Stimulated activated CD8-positive, alpha-beta memory T cell treated with anti-CD3 and anti-CD28 coated beads, Interleukin-2, amount 100 ng/mL, for 1 hour (primary cell): ENCODE data around the gene ITGB4.
"Not testable (repeated sequence)": the region's sequence is repeated elsewhere in the genome, so short reads cannot be mapped to it uniquely, and the experiment has no call there.

ENCODE experiments used
- DNase-seq, 2 donors: peaks; one replicate each; pipeline ENCODE4 v3.0.0-alpha.2; 2020; ENCODE audit warnings: low read depth in 2 of 2

Gene ITGB4

DNA sequence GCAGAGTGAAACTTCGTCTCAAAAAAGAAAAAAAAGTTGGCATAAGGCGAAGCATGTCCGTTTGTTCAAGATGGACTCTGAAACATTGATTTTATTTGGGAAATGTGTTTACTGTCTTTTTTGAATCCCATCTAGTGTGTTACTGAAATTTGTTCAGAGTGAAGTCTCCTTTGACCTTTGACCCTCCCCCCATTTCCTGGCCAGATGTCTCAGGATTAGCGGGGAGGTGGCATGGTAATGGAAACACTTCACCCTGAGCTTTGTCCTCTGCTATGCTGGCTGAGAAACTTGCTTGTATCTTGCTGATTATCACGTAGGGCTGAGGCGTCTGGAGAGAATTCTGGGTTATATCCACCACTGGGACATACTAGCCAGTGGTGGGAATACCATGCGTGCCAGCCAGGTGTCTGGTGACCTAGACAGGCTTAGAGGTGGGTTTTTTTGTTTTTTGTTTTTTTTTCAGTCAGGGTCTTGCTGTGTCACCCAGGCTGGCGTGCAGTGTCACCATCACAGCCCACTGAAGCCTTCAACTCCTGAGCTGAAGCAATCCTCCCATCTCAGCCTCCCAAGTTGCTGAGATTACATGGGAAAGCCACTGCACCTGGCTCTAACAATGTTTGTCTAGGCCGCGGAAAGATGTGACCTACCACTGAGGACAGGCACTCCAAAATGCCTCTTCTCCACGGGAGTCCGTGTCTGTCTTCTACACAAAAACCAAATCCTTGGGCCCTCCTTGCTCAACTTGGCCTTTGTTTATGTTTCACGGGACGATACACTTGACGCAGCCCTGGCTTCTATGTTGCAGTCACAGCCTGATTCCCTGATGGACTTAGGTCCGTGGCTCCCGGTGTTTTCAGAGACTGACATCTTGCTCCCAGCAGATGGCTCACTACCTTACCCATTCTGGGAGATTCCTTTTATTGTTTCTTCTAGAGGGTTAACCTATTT, 50.3 kb downstream of the ITGB4 start:
- DNase-seq = no peak

DNA sequence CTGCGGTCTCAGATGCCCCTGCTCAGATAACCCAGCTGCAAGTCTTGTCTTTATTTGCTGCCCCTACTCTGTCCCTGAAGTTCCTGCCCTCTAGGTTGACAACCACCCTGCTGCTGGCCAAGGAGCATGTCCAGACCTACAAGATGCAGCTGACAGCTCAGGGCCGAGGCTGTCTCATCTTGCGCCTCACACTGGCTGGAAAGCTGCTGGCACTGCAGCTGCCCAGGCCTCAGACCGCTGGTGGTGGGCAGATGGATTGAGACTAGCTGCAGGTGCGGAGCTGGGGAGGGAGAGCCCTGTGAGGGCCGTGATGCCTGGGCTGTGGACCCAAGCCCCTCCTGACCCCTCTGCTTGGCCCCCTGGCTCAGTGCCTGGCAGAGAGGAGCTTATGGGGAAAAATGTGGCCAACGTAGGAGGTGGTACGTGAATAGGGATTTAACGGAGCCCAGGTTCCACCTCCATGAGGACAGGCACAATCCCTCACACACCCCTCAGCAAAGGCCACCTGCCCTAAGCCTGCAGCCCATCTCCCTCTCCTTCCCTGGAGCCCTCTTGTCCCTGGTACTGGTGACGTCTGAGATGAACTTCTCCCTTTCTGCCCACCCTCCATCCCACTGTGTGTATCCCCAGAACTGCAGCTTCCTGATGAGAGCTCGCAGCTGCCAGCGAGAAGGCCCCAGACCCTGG, 52.0 kb downstream of the ITGB4 start:
- DNase-seq = no peak

GRCh38 chr17:75773808-75774470, 52.7 kb downstream of the ITGB4 start:
- no peak for DNase-seq

DNA sequence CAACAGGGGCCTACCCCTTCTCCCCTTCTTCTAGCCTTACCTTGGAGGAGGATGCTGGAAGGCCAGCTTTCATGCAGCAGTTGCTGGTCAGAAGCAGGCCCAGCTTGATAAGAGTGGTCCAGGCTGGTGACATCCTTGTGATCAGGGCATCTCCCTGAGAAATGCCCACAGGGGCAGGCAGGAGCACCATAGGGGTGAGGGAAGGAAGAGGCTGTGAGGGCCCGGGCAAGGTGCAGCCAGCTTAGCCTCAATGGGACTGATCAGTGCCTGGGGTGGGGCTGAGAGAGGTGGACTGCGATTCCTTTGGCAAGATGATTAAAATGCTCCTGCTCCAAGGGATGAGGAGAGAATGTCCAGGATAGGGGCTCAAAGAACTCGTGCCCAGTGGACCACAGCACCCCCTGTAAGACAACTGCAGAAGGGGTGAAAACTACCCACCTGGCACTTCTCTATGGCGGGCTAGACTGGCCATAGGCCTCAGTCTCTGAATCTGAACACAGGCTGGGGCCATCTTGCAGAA, 53.3 kb downstream of the ITGB4 start:
- no peak for DNase-seq

DNA sequence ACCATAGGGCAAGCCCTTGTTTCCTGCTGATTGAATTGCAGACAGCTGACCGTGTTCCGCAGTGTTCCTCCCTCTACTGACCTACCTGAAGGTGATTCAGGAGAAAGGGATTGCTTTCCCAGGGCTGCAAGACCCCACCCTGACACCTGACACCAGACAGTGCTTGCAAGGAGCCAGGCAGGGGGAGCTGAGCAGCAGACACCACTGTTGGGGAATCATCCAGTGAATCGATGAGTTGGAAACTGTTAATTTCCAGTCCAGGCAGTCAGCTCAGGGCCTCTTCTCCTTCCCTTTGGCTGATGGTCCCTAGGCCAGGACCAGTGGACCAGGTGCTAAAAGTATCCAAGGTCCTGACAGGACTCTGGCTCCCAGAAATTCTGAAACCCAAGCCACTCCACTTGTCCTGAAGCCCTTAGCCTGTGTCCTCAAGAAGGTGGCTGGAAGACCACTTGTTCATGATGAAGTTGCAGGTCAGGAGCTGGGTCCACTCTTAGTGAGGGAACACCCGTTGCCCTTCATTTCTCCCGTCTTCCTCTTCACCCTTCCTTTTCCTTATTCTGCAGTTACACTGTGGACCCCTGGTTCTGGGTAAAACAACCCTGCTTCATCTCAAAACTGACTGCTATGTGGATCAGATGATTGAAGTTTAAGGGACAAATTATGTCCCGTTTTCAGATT, 53.9 kb downstream of the ITGB4 start:
- no peak for DNase-seq

DNA sequence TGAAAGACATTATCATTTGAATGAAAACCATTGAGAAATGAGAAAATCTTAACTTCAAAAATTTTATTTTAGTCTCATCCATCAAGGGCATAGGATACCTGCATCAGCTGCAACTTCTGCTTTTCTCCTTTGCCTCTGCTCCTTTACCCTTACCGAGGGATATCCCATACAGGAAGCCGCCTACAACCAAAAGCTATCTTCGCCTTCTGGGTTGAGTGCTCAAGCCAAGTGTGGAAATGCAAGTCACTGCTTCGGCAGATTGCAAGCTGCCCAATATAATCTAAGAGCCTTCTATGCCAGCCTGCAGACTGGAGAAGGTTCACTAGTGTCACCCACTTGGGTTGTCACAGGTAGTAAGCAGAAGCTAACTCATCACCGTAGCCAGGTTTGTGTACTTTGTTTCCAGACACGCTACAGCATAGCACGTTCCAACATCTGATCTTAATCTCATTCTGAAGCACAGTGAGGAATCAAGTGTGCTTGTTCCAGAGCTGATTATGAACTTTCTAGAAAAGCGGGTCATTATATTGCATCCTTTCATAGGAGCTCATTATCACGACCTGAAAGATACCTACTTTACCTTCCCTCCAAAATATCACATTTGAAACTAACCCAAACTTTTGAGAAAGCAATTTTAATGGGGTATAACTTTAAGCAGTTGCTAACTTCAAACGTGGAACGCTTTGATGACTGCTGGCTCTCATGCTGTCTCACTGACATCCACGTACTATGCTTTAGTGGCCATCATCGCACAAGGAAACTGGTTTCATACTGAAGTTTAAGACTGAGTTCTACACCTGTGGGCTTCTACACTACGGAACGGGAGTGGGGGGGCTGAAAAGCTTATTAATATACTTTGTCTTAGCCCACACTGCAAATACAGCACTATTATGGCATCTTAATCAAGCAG, 55.4 kb downstream of the ITGB4 start:
- DNase-seq = no peak

DNA sequence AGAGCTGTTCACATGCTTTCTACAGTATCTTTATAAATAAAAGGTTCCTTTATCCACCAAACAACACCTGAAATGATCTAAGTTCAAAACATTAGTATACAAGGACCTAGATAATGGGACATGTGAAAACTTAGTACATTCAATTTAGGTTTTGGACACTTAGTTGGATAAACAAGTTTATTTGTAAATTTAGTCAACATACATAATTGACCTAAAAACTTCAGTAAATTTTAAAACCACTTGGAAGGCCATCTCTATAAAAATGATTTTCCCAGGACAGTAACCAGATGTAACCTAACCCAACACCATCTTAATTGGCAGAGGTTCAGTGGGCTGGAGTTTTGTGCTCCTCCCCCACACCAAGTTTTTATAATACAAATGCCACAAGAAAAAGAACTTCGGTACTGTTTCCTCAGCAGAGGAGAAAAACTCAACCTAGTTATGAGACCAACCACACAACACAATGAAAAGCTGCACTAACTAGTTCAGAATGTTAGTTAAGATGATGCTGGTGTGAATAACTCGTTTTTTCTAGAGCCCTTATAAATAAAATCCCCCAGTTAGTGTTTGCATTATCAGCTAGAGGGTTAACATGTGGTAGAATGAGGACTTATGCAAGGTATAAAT, 56.1 kb downstream of the ITGB4 start:
- no peak for DNase-seq

GRCh38 chr17:75778066-75778860, 57.0 kb downstream of the ITGB4 start:
- DNase-seq = not testable (repeated sequence)

- DNase-seq = peak in 1 of 2 donors; percentile 40
Measured at GRCh38 chr17:75778861-75779249, 57.6 kb downstream of the ITGB4 start.

GRCh38 chr17:75779250-75779986, 58.2 kb downstream of the ITGB4 start:
- peak; percentile 83 to 85 for DNase-seq

DNA sequence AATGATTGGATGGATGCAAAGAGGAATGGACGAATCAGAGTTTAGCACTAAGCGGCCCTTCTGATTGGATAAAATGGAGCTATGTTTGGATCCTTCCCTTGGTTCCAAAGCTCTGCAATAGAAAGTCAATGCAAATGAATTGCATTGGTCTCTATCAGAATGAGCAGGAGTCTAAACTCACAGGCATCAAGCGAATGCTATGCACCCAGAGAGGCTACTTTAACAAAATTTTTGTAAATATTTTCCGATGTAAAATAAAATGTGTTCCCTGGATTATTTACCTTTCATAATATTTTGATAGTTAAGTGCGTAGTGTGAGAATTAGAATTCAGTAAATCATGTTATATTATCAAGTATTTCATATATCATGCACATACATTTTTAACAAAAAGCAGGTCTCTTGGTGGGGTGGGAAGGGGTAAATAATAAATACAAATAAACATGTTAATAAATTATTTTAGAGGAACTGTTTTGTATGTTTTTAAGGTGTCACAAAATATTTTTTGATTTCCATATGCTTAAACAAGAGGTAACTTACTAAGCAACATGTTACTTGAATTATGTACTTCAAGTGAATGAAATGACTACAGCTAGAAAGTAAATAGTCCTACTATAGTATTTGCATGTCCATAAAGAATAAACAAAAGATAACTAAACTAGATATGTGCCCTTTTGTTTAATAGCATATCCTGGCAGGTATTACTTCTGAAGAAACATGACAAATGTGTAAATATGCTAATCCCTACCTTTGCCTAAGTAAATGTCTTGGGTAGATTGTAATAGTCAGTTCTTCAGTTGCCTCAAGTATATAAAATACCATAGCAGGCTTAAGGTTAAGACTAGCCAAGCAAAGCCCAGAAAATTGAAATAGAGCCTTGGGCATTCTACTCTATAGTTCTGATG, 59.0 kb downstream of the ITGB4 start:
- no peak for DNase-seq

DNA sequence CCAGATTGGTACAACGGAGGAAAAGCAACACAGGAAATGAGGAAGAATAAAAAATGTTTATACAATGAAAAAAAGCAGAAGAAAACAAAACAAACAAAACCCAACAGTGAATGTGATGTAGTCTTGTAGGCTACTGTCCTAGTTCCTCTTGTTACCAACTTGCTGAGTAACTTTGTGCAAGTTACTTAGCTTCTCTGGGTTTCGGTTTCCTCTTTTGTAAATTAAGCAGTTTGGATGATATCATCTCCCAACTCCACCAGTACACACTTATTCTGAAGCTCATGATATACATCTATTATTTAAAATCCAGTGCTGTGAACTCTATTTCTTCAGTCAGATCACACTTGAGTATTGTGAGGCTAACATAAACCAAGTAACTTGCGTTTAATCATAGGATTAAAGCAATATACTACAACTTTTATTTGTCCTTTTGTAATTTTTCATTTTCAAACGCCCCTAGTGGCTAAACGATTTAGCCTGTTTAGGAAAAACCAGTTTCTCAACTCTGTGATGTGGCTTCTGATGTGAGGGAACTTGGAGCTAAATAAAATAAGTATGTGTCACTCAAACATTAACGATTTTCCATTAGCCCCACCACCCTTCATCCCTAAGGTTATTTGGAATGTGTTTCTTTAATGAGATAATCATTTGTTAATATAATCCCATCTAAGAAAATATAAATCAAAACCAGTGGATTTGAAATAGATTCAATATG, 62.0 kb downstream of the ITGB4 start:
- no peak for DNase-seq

DNA sequence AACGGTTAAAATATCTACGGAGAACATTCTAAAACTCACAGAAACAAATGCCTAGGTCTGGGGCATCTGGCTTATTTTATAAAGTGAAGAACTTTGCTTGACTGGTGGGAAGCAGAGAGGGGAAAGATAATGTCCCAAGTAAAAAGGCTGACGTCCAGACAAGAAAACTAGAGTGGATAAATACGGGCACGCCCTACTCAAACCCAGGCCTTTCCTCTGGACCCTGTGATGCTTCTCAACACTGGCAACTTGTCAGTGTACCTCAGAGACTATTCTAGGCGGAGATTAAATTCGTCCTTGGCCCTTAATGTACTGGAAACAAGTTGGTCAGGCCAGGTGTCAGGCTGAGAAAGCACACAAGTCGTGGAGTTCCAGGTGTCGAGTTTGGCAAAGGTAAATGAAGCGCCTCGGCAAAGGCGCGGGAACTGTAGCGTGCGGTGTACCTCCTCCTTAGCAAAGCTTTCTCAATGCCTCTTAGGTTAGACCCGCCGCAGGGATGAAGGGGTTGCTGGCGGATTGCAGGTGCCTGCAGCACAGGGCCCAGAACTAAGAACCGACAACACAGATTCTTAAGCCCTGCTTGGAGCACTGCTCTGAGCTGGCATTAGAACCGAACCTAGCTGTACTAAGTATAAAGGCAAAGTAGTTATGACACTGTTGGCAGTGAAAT, 62.7 kb downstream of the ITGB4 start:
- no peak for DNase-seq

DNA sequence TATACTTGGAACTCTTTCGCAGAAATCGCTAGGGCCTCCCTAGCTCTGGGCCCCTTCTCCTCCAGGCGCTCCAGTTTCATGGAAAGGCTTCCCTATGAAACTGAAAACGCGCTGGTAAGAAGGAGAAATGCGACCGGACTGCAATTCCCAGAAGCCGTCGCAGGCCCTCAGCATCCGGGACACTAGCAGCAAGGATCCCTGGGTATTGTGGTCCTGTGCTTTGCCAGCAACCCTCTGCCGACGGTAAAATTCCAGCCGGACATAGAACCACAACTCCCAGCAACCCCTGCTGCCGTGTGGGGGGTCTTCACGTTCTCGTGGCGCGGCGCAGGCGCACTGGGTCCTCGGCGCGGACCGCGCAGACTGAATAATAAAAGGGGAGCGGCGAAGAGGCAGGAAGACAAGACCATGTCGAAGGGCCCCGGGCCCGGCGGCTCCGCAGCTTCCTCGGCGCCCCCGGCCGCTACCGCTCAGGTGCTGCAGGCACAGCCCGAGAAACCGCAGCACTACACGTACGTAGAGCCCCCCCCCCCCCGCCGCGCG, 63.3 kb downstream of the ITGB4 start, which contains the start of gene UNK:
Gene UNK (plus strand): TSS at position 334 of the 543 bp plus-strand sequence. CDS start 75 bp downstream, at position 409.
- DNase-seq = peak; percentile 89 to 91

- DNase-seq = no peak
Measured at GRCh38 chr17:75785016-75785890, 64.0 kb downstream of the ITGB4 start.
